GM21390 (cell line): ENCODE data around the gene CREM.

Experiments used
- ATAC-seq: cut with Tn5 transposase; IDR thresholded peaks from one replicate; pipeline ENCODE4 v1.9.1; 2021; ENCODE audit not compliant: unreplicated experiment

Gene CREM

GRCh38 chr10:35217455-35217854, 90.8 kb downstream of the CREM start:
- ATAC-seq, result no peak

GRCh38 chr10:35218339-35218955, 91.8 kb downstream of the CREM start:
- ATAC-seq, result peak; percentile 78

GRCh38 chr10:35219292-35219691, 92.6 kb downstream of the CREM start:
- no peak for ATAC-seq

GRCh38 chr10:35219891-35220890, 93.5 kb downstream of the CREM start:
- no peak for ATAC-seq

- ATAC-seq, result no peak
Observed at GRCh38 chr10:35223016-35223415, 96.4 kb downstream of the CREM start.

GRCh38 chr10:35224045-35224740, 97.5 kb downstream of the CREM start:
- no peak for ATAC-seq

GRCh38 chr10:35225204-35225603, 98.6 kb downstream of the CREM start:
- ATAC-seq, result no peak

- ATAC-seq, result no peak
Observed at GRCh38 chr10:35226507-35226906, 99.9 kb downstream of the CREM start.

- no peak for ATAC-seq
Observed at GRCh38 chr10:35228058-35228457, 101.4 kb downstream of the CREM start.

- no peak for ATAC-seq
Observed at GRCh38 chr10:35231646-35232045, 105.0 kb downstream of the CREM start.

GRCh38 chr10:35232527-35232926, 105.9 kb downstream of the CREM start:
- no peak for ATAC-seq

GRCh38 chr10:35234073-35234472, 107.4 kb downstream of the CREM start:
- no peak for ATAC-seq

- ATAC-seq, result no peak
Observed at GRCh38 chr10:35236739-35237138, 110.1 kb downstream of the CREM start.

GRCh38 chr10:35237766-35238512, 111.3 kb downstream of the CREM start:
- no peak for ATAC-seq

GRCh38 chr10:35244549-35244948, 117.9 kb downstream of the CREM start:
- no peak for ATAC-seq

- ATAC-seq, result no peak
Observed at GRCh38 chr10:35246770-35247343, 120.2 kb downstream of the CREM start.

GRCh38 chr10:35251373-35252100, 124.9 kb downstream of the CREM start:
- ATAC-seq, result no peak

- ATAC-seq, result no peak
Observed at GRCh38 chr10:35257057-35257983, 130.7 kb downstream of the CREM start.
